ENCODE measurements around the gene LRATD1. TPM values are rescaled to one million over a fixed set of nuclear protein-coding genes. Genes with fewer than 3 reads are reported as not detected.
"Not testable (repeated sequence)": the region's sequence is repeated elsewhere in the genome, so short reads cannot be mapped to it uniquely, and the experiment has no call there.

The LRATD1 gene
- total RNA-seq (2014; rRNA removed; shearing (Covaris generic)): 0.12 and 0.20 TPM in 2 replicates

GRCh38 chr2:14632133-14632936, at the start of gene LRATD1:
Gene LRATD1, plus strand, starts transcription at chr2:14632717. Its CDS starts 1,263 bp downstream, at chr2:14633980.
- peak; percentile 68 for DNase-seq (ENCODE audit: low read depth)

GRCh38 chr2:14583059-14583458, 49.5 kb upstream of the LRATD1 start:
- DNase-seq (ENCODE audit: low read depth): no peak

GRCh38 chr2:14583802-14584201, 48.7 kb upstream of the LRATD1 start:
- DNase-seq (ENCODE audit: low read depth): no peak

- peak; percentile 5 for DNase-seq (ENCODE audit: low read depth)
Measured at GRCh38 chr2:14587119-14587518, 45.4 kb upstream of the LRATD1 start.

GRCh38 chr2:14601156-14601770, 31.3 kb upstream of the LRATD1 start:
- DNase-seq (ENCODE audit: low read depth): no peak

- no peak for DNase-seq (ENCODE audit: low read depth)
Measured at GRCh38 chr2:14602309-14602708, 30.2 kb upstream of the LRATD1 start.

GRCh38 chr2:14603676-14604075, 28.8 kb upstream of the LRATD1 start:
- no peak for DNase-seq (ENCODE audit: low read depth)

- no peak for DNase-seq (ENCODE audit: low read depth)
Measured at GRCh38 chr2:14608245-14608644, 24.3 kb upstream of the LRATD1 start.

- DNase-seq (ENCODE audit: low read depth): no peak
Measured at GRCh38 chr2:14614017-14614416, 18.5 kb upstream of the LRATD1 start.

- DNase-seq (ENCODE audit: low read depth): no peak
Measured at GRCh38 chr2:14615121-14615520, 17.4 kb upstream of the LRATD1 start.

- no peak for DNase-seq (ENCODE audit: low read depth)
Measured at GRCh38 chr2:14615760-14616159, 16.8 kb upstream of the LRATD1 start.

- peak; percentile 36 for DNase-seq (ENCODE audit: low read depth)
Measured at GRCh38 chr2:14616342-14616741, 16.2 kb upstream of the LRATD1 start.

GRCh38 chr2:14616950-14617349, 15.6 kb upstream of the LRATD1 start:
- DNase-seq (ENCODE audit: low read depth): no peak

GRCh38 chr2:14619441-14619840, 13.1 kb upstream of the LRATD1 start:
- no peak for DNase-seq (ENCODE audit: low read depth)

GRCh38 chr2:14621114-14621513, 11.4 kb upstream of the LRATD1 start:
- peak; percentile 35 for DNase-seq (ENCODE audit: low read depth)

- DNase-seq (ENCODE audit: low read depth): no peak
Measured at GRCh38 chr2:14621906-14622549, 10.5 kb upstream of the LRATD1 start.

- DNase-seq (ENCODE audit: low read depth): not testable (repeated sequence)
Measured at GRCh38 chr2:14622550-14622939, 10.0 kb upstream of the LRATD1 start.

GRCh38 chr2:14623237-14623636, 9.3 kb upstream of the LRATD1 start:
- no peak for DNase-seq (ENCODE audit: low read depth)

- no peak for DNase-seq (ENCODE audit: low read depth)
Measured at GRCh38 chr2:14626873-14627272, 5.6 kb upstream of the LRATD1 start.

GRCh38 chr2:14628901-14629300, 3.6 kb upstream of the LRATD1 start:
- no peak for DNase-seq (ENCODE audit: low read depth)

GRCh38 chr2:14631406-14632040, 994 bp upstream of the LRATD1 start:
- DNase-seq (ENCODE audit: low read depth): no peak

- no peak for DNase-seq (ENCODE audit: low read depth)
Measured at GRCh38 chr2:14633061-14633460, 544 bp downstream of the LRATD1 start.
